Activated naive CD8-positive, alpha-beta T cell (primary cell): ENCODE measurements around the gene AQP7.
"Not testable (repeated sequence)": the region's sequence is repeated elsewhere in the genome, so short reads cannot be mapped to it uniquely, and the experiment has no call there.

Source experiments
- H3K27ac Mint-ChIP-seq: one replicate; pipeline ENCODE4 v1.8.0; 2021; ENCODE audit warnings: mixed read lengths
- H3K27me3 Mint-ChIP-seq: one replicate; pipeline ENCODE4 v1.8.0; 2021; ENCODE audit warnings: mixed read lengths
- H3K36me3 Mint-ChIP-seq: one replicate; pipeline ENCODE4 v1.8.0; 2021; ENCODE audit warnings: mixed read lengths
- H3K4me1 Mint-ChIP-seq: one replicate; pipeline ENCODE4 v1.8.0; 2021; ENCODE audit warnings: low read depth, mixed read lengths
- H3K4me3 Mint-ChIP-seq: one replicate; pipeline ENCODE4 v1.8.0; 2021; ENCODE audit warnings: mild to moderate bottlenecking, mixed read lengths
- H3K9me3 Mint-ChIP-seq: one replicate; pipeline ENCODE4 v1.8.0; 2021; ENCODE audit warnings: low read depth, mixed read lengths

AQP7 gene

DNA sequence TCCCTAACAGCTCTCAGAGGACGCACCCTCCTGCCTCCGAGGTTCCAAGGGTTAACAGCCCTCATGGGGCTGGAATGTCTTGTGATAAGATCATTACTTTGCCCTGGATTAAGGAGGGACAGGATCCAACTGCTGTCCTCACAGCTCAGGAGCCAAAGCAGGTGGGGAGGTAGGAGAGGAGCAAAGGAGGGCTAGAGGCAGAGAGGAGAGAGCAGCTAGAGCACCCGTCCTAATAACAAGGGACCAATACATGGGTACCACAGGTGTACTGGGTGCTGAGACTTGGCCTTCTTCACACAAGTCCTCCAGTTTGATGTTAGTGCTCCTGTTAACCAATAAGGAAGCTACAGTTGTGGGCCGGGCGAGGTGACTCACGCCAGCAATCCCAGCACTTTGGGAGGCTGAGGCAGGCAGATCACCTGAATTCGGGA lies 9.8 kb downstream of the AQP7 start:
- not testable (repeated sequence) for H3K36me3 Mint-ChIP-seq, H3K4me3 Mint-ChIP-seq, H3K9me3 Mint-ChIP-seq, H3K27ac Mint-ChIP-seq, H3K27me3 Mint-ChIP-seq, H3K4me1 Mint-ChIP-seq

DNA sequence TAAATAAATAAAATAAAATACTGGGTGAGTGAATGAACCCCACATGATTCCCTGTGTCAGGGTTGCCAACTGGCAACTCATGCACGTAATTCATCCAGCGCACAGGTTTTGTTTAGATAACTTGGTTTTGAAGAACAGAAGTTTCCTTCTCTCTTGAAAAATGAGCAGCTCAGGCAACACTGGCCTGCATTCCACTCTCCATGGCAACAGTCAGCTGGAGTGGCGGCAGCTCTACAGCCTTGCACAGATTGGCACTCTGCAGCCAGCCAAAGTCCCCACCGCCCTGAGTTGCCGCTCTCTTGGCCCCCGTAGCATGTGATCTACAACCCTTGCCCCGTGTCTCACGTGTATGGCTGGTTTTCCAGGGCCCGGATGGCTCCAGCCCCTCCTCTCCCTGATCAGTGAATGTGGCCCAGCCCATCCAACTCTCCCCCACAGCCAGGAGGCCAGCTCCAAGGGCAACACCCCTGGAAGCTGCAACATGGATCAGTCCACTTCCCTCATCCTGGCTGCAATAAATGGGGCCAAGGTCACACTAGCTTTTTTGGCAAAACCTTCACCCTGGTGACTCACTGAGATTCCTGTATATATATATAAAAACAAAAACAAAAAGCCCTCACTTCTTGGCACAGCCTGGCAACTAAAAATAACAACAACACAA lies 11.1 kb downstream of the AQP7 start:
- not testable (repeated sequence) for H3K27me3 Mint-ChIP-seq, H3K27ac Mint-ChIP-seq

DNA sequence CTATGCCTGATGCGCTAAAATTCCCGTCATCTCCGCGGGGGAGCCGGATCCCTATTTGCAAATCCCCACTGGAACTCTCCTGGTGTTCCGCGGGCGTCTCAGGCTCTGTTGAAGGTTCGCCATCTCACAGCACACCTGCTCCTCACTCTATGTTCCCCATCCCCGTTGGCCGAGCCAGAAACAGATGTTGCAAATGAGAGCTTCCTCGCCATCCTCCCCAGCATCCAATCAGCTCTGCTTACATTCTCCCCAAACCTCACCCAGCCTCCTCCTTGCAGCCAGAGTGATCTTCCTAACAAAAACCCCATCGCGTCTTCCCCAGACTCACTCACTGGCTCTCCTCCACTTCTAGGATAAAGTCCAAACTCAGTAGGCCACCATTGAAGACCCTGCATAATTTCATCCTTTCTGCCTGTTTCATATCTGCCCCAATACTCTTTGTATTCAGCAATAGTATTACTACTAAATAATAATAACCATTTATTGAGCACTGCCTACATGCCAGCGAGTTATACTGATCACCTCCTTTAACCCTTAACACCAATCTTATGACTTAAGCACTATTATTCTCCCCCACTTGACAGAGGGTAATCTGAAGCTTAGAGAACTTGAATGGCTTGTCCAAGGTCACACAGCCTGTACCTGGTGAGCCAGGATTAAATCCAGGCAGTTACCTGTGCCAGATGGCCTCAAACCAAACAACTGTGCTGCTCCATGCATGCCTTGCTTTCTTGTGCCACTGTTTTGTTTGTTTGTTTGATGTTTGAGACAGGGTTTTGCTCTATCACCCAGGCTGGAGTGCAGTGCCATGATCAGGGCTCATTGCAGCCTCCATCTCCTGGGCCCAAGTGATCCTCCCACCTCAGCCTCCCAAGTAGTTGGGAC lies 14.0 kb downstream of the AQP7 start:
- H3K27ac Mint-ChIP-seq, result no peak overlapping the region
- no peaks in the 10 kb centered on the region for H3K4me1 Mint-ChIP-seq
- H3K4me3 Mint-ChIP-seq, result no peak overlapping the region
- H3K36me3 Mint-ChIP-seq, result no peaks in the 10 kb centered on the region
- no peaks in the 10 kb centered on the region for H3K9me3 Mint-ChIP-seq
- no peaks in the 10 kb centered on the region for H3K27me3 Mint-ChIP-seq

More for the DNA sequence above, 11.1 kb downstream of the AQP7 start:
- H3K4me3 Mint-ChIP-seq, H3K4me1 Mint-ChIP-seq, H3K9me3 Mint-ChIP-seq, H3K36me3 Mint-ChIP-seq: not testable (repeated sequence)

DNA sequence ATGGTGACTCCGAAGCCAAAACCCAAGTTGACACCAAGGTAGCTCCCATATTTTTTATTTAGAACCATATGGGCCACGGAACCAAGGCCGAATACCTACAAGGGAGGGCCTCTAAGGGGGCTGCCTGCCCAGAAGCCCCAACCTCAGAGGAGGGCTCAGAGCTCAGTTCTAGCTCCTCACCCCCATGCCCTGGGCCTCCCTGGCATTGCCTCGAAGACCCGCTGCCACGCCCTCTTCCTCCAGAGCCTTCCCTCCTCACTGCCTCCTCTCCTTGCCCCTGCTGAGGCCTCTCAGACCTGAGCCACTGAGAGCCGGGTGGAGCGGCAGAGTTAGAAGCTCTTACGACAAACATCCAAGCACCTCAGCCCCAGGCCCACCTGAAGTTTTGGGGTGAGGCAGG lies 15.4 kb downstream of the AQP7 start:
- not testable (repeated sequence) for H3K36me3 Mint-ChIP-seq, H3K27me3 Mint-ChIP-seq, H3K4me1 Mint-ChIP-seq, H3K4me3 Mint-ChIP-seq, H3K27ac Mint-ChIP-seq, H3K9me3 Mint-ChIP-seq

GRCh38 chr9:33386641-33386996 lies 15.7 kb downstream of the AQP7 start:
- H3K9me3 Mint-ChIP-seq, H3K4me3 Mint-ChIP-seq, H3K36me3 Mint-ChIP-seq, H3K27ac Mint-ChIP-seq, H3K4me1 Mint-ChIP-seq, H3K27me3 Mint-ChIP-seq: not testable (repeated sequence)

- H3K27ac Mint-ChIP-seq, H3K9me3 Mint-ChIP-seq, H3K4me3 Mint-ChIP-seq, H3K27me3 Mint-ChIP-seq, H3K36me3 Mint-ChIP-seq, H3K4me1 Mint-ChIP-seq: not testable (repeated sequence)
Observed at GRCh38 chr9:33385979-33386640, 16.3 kb downstream of the AQP7 start.

DNA sequence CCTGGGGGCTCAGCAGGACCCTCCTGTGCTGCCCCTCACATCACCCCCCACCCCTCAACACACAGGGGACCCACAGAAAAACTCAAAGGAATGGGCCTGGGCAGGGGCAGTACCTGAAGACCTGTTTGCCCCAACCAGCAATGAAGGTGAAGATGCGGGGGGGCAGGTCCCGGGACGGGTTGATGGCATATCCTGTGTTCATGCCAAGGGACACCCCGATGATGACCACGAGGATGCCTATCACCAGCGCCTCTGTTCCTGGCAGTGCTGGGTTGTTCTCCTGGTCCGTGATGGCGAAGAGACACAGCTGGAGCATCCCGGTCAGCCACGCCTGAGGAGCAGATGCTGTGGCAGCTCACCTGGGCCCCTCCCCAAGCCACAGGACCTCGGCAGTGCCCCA lies 16.8 kb downstream of the AQP7 start:
- H3K27me3 Mint-ChIP-seq, H3K27ac Mint-ChIP-seq, H3K4me3 Mint-ChIP-seq, H3K36me3 Mint-ChIP-seq, H3K4me1 Mint-ChIP-seq, H3K9me3 Mint-ChIP-seq: not testable (repeated sequence)

DNA sequence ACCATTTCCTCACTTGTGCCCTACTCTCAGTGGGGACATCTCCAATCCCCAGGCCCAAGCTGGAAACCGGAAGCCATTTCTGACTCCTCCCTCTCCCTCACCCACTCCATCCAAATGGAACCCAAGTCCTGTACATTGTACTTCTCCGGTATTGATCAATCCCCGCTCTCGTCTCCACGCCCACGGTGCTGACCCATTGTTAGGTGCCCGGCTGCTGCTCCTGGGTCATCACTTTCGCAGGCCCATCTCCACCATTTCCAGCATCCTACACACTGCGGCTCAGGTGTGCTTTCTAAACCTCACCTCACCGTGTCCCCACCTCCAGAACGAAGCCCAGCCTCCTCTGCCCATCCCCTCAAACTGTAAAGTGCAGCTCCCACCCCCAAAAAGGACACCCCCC lies 19.0 kb downstream of the AQP7 start:
- H3K36me3 Mint-ChIP-seq, H3K27me3 Mint-ChIP-seq, H3K9me3 Mint-ChIP-seq, H3K27ac Mint-ChIP-seq, H3K4me3 Mint-ChIP-seq, H3K4me1 Mint-ChIP-seq: not testable (repeated sequence)

GRCh38 chr9:33382397-33382796 lies 20.0 kb downstream of the AQP7 start:
- not testable (repeated sequence) for H3K4me3 Mint-ChIP-seq, H3K27me3 Mint-ChIP-seq, H3K9me3 Mint-ChIP-seq, H3K36me3 Mint-ChIP-seq, H3K4me1 Mint-ChIP-seq, H3K27ac Mint-ChIP-seq

- H3K4me1 Mint-ChIP-seq, result no peaks in the 10 kb centered on the region
- no peaks in the 10 kb centered on the region for H3K9me3 Mint-ChIP-seq
- H3K27me3 Mint-ChIP-seq, result no peaks in the 10 kb centered on the region
- H3K36me3 Mint-ChIP-seq, result no peaks in the 10 kb centered on the region
- no peak overlapping the region for H3K4me3 Mint-ChIP-seq
- no peak overlapping the region for H3K27ac Mint-ChIP-seq
Observed at GRCh38 chr9:33381231-33381791, 21.1 kb downstream of the AQP7 start.

GRCh38 chr9:33380390-33381094 lies 21.8 kb downstream of the AQP7 start:
- Mint-ChIP-seq H3K36me3 (no peaks in the 10 kb centered on the region), H3K4me3 (no peak overlapping the region), H3K9me3 (no peaks in the 10 kb centered on the region), H3K27me3 (no peaks in the 10 kb centered on the region), H3K27ac (no peak overlapping the region), H3K4me1 (peaks cover 3% of the 10 kb centered on the region)

DNA sequence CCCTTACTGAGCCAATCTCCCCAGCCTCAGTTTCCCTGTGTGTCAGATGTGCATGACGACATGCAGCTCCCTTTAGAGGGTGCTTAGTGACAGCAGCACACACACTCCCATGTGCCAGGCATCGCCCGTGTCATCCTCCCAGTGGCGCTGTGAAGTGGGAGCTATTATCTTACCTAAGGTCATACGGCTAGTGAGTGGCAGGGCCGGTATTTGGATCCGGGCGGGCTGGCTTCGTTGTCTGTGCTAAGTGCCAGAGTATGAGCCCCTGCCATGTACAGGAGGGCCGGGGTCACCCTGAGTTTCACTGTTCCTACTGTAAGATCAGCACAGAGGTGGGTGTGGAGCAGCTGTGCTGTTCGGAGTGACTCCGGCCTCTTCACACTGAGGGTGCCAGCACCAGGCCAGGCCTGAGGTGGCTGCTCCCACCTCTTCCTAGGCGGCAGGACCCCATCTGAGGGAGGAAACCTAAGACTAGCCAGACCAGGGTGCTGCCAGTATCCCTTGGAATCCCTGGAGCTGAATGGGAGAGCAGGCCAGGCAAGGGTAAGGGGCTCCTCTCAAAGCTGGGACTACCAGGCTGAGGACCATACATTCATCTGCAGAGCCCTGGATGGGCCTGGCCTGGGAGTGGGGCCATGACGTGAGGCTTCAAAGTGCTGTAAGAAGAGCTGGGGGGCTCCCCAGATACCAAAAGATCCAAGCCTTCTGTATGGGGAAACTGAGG lies 22.5 kb downstream of the AQP7 start:
- Mint-ChIP-seq H3K9me3 (no peaks in the 10 kb centered on the region), H3K36me3 (no peaks in the 10 kb centered on the region), H3K4me1 (peaks cover 9% of the 10 kb centered on the region), H3K4me3 (no peak overlapping the region), H3K27ac (no peak overlapping the region), H3K27me3 (no peaks in the 10 kb centered on the region)

DNA sequence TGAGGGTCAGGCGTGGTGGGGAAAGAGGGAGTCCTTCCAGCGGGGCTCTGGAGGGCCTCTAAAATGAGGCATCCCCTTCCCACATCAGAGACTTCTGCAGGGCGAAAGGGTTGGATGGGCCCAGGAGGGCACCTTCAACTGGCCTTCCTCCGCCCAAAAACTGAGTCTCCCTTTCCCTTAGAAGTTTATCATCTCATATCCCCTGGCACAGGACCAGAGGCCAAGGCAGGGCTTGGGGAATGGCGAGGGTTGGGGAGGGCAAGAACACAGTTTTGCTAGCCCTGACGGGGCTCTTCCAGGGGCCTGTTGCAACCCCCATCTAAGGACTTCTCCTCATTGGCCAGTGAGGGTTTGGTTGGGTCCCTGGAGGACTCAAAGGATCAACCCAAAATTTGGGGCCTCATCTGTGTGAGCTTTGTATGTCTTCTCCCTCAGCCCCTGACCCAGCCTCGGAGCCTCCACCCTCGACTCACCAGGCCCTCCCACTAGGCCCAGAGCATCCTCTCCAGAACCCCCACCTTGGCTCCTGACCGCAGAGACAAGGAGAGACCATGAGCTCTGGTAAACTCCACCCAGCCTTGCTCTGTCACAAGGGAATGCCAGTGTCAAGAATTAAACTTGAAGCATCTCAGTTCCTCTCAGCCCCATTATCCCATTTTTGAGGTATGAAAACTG lies 24.1 kb downstream of the AQP7 start:
- Mint-ChIP-seq H3K27ac (no peak overlapping the region), H3K4me3 (no peak overlapping the region), H3K9me3 (no peaks in the 10 kb centered on the region), H3K4me1 (peaks cover 12% of the 10 kb centered on the region), H3K36me3 (no peaks in the 10 kb centered on the region), H3K27me3 (no peaks in the 10 kb centered on the region)

- Mint-ChIP-seq H3K4me1 (peaks cover 12% of the 10 kb centered on the region), H3K9me3 (no peaks in the 10 kb centered on the region), H3K36me3 (no peaks in the 10 kb centered on the region), H3K27ac (no peak overlapping the region), H3K27me3 (no peaks in the 10 kb centered on the region), H3K4me3 (no peak overlapping the region)
Observed at GRCh38 chr9:33377089-33377715, 25.2 kb downstream of the AQP7 start.
